ENCODE measurements around the gene FBH1. TPM values are rescaled to one million over a fixed set of nuclear protein-coding genes. Genes with fewer than 3 reads are reported as not detected.
"Not testable (repeated sequence)": the region's sequence is repeated elsewhere in the genome, so short reads cannot be mapped to it uniquely, and the experiment has no call there.

FBH1 gene
- total RNA-seq, 1 donor from 2014 or later = 39.8 TPM

DNA sequence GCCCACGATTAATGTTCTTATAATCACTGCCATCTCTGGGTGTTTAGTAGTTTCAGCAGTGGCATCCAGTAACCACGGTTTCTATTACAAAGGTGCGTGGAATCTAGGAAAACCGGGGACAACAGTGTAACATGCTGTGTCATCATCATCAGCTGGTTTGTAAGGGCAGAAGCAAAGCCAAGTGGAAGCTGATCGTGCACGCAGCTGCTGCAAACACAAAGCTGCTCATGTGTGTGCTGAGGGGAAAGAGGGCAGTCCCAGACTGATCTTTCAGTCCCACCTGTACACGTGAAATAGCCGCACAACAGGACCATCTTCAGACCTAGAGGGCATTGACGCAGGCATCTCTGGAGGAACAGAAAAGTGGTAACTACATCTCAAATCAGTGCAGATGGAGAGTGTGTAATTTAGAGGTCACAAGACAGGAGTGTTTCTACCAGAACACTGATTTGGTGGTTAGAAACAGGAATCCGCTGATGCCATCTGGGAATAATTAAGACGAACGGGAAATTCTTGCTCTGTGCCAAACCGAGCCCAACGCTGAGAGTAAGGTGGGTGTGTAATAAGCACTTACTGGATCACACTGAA lies 13.8 kb upstream of the FBH1 start:
- no peak for DNase-seq

DNA sequence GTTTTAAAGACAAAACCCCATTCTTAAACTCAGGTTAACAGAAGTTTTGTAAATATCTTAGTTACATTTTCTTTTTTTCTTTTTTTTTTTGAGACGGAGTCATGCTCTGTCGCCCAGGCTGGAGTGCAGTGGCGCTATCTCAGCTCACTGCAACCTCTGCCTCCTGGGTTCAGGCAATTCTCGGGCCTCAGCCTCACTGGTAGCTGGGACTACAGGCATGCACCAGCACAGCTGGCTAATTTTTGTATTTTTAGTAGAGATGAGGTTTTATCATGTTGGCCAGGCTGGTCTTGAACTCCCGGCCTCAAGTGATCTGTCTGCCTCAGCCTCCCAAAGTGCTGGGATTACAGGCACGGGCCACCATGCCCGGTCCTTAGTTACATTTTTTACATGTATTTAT lies 13.0 kb upstream of the FBH1 start:
- not testable (repeated sequence) for DNase-seq

DNA sequence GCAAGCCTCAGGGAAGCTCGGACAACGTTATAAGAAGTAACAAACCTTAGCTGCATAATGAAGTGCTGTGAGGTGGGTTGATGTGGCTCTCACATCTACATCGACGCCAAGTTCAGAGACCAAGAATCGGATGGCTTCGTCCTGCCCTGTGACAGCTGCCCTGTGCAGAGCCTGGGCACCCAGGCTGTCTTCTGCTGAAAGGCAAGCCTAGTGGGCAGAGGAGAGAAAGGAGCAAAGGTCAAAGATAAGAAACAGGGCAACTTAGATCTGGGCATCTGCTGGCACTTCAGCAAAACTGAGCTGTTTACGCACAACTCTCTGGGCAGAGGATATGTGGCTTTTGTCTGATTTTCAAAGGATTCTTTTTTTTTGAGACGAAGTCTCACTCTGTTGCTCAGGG lies 7.1 kb upstream of the FBH1 start:
- no peak for DNase-seq

DNA sequence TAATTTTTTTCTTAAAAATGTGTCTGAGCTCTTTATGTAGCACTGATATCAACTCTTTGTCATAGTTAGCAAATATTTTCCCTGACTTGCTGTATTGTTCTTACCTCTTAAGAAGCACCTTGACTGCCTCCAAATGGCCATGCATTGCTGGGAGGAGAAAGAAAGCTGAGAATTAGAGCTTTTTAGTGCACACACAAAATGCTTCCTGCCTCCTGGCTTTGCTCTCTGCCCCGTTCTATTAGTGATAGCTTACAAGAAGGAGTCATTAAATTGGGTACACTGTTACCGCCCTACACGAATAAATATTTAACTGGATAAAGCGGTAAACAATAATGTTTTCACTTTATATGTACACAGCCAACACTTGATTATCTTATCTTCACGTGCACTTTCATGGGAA lies 4.4 kb upstream of the FBH1 start:
- no peak for DNase-seq

DNA sequence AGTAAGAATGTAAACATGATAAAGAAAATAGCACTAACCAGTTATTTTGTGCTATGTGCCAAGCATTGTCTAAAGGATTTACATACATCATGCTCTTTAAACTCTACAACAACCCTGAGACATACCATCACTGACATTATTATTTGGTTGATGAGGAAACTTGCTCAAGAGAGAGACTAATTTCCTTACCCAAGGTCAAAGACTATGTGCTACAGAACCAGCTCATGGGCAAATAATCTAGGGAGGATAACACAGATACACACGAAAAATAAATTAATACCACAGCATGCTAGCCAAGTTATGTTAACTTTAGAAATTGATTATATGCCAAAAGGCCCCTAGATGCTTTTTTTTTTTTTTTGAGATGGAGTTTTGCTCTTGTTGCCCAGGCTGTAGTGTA lies 3.0 kb upstream of the FBH1 start:
- DNase-seq = no peak

DNA sequence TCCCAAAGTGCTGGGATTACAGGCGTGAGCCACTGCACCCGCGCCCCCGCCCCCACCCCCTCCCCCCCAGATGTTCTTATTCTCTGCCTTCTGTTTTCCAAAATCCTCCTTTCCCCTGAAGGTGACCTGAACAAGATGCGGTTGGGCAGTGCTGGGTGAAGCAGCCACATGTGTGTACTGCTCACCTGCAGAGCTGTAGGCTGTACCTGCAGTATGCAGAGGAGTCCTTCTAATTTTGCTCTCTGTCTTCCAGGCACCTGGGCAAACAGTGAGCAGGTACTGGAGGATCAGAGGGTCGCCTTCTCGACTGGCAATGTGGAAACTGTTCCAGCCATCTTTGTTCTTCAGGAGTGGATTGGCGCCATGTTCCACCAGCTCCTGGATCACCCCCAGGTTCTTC lies 2.4 kb upstream of the FBH1 start:
- no peak for DNase-seq

DNA sequence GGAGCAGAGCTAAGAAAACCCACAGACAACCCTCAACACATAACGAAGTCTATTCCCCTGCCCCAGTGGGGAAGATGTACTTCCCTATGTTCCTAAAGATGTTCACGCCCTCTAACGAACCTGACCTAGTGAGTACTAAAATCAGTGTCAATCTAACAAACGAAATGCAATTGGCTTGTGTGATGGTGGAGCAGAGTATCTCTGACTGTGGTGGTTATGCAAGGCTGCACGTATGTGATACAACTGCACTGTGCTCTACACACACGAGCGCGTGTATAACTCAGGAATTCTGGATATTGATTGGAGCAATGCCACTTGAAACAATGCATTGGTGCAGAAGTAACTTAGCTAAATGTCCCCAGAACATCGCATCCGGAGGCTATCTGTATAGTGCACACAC lies 1.7 kb upstream of the FBH1 start:
- DNase-seq = no peak

DNA sequence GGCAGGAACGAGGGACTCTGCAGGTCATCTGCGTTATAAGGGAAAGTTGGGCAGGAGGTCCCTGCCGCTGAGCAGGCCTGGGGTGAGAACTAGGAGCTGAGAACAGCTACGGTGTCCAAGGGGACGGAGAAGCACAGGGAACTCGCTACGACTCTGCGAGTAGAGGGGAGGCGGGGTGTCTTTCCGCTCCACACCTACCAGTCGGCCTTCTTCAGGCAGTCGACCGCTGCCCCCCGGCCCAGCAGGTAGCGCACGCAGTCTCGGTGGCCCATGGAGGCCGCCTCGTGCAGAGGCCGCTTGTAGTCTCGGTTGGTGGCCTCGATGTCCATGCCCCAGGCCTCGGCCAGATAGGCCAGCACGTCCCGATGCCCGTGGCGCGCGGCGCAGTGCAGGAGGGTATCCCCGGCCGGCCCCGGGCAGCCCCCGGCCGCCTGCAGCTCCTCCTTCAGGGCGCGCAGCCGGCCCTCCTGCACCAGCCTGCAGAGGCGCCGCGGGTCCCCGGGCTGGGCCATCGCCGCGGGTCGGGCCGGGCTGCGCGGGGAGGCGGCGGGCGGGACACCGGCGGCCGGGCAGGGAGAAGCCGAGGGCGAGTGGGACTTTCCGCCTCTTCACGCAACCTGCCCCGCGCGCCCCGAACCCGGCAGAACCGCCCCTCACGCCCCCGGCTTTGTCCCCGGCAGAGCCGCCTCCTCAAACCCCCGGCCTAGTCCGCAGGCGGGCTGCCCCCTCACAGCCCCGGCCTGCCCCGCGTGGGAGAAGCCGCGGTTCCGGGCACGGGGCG lies 1.0 kb upstream of the FBH1 start:
- peak; percentile 12 for DNase-seq

DNA sequence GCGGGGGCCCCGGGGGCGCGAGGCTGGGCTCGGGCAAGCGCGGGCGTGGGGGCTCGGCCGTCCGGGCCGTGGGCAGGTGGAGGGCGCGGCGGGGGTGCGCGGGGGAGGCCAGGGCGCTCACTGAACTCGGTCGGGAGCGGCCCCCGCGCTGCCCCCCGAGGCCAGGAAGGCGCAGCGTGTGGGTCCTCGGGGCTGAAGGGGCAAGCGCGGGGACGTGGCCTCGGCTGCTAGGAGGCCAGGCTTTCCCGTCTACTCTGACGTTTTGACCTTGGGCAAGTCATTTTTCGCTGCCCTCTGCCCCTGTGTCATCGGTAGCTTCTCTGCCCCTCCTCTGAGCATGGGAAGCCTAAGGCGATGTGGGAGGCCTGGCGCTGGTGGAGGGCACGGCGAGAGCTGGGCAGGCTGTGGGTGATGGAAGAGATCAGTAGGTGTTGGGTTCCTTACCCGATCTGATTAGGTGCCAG lies 441 bp downstream of the FBH1 start:
- DNase-seq = no peak

DNA sequence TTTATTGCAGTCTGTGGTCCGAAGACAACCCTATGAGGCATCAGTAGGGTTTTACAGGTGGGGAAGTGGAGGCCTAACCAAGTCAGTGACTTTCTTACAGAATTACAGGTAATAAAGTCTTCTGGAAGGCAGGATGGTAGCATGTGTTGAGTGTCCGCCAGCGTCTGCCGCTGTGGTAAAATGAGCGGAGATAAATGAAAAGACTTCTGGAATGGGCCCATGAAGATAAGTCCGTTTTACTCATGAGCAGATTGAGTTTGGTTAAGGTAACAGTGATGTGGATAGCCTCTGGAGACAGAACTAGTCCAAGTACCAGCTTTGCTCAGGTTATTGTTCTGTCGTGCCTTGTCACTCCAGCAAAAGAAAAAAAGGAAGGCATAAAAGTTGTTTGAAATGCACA lies 966 bp downstream of the FBH1 start:
- no peak for DNase-seq

DNA sequence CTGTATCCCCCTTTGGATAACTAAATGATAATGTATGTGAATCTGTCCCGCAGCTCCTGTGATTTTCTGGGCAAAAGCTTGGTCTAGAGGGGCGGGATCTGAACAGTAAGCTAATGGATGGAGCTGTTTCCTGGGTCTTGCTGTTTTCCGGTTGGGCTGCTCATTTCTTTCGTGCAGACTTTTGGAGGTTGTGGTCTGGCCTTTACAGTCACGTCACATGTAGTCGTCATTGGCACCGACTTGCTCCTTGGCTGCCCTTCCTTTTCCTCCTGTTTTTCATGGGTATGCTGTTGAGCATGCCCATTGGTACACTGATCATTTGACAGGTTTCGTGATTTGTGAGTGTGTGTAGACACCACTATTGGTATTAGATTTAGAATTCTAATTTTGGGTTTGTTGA lies 2.0 kb downstream of the FBH1 start:
- no peak for DNase-seq

DNA sequence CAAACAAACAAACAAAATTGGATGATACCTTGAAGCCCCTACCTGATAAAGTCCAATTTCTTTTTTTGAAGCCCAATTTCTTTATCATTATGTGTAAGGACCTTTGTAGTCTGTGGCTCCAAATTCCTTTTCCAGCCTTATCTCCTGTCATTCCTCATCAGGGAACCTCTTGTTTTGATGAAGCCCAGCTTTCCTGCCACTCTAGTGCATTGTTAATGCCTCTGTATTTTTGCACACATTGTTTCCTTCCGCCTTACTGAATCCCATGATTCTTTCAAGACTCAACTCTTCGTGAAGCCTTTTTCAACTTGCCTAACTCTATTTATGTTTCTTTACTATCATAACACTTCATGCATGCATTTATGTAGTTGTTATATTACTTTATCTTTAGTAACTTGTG lies 3.3 kb downstream of the FBH1 start:
- DNase-seq = no peak

DNA sequence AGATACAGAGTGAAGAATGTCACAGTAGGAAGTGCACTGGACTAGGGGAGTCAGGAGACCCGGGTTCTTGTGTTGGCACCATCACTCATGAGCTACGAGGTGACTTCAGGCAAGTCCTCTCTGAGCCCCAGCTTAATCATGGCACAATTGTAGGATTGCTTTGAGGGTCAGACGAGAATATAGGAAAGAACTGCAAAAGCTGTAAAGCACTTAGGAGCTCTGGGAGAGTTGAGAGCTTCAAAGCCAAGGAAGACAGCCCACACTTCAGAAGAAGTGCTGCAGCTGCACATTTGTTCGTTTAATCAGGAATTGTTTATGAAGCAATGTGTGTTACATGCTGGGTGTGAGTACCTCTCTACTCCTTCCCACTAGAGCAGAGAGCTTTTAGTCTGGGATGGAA lies 4.4 kb downstream of the FBH1 start:
- no peak for DNase-seq

DNA sequence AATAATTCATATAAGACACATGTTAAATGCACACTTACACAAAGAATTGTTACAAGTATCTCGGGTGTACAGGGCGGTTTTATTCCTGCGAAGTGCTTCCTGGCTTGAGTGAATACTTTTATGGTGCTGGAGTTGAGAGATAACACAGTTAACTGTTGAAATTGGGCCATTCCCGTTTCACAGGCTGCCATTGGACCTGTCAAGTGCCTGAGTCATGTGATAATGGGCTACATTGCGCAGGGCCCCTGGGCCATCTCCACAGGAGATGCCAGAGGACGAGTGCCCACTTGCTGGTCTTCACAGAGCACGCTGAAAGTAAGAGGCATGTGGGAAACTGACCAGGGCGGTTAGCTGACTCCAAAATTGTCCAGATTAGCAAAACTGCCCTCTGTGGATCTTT lies 4.8 kb downstream of the FBH1 start:
- no peak for DNase-seq

DNA sequence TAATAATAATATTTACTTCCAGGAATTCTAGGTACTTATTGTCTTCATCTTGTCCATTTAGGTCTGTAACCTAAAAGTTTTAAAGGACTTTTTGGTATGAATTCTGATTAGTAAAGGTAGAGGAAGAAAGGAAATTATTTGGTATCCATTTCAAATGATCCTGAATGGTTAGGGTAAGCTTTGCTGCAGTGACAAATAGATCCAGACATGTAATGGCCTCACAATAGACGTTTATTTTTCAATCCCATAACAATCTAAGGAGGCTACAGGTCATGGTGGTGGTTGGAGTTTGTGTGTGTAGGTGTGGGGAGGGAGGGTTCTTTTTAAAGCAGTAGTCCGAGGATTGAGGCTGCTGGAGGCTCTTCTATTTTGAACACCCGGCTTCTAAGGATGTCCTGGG lies 5.3 kb downstream of the FBH1 start:
- DNase-seq = no peak

DNA sequence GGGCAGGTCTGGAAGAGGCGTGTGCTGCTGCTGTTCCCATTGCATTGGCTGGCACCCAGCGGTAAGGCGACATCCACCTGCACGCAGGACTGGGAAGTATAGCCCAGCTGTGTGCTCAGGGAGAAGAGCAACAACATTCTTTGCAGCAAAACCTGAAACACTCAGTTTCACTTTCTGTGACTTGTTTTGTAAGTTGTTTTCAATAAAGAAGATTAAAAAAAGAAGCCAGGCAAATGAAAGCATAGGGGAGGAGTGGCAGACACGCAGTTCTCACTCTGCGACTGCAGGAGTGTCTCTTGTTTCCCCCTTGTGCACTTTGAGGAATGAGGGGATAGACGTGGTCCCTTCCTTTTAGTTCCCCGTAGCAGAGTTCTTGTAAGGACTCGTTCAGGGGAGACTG lies 5.8 kb downstream of the FBH1 start:
- DNase-seq = no peak

DNA sequence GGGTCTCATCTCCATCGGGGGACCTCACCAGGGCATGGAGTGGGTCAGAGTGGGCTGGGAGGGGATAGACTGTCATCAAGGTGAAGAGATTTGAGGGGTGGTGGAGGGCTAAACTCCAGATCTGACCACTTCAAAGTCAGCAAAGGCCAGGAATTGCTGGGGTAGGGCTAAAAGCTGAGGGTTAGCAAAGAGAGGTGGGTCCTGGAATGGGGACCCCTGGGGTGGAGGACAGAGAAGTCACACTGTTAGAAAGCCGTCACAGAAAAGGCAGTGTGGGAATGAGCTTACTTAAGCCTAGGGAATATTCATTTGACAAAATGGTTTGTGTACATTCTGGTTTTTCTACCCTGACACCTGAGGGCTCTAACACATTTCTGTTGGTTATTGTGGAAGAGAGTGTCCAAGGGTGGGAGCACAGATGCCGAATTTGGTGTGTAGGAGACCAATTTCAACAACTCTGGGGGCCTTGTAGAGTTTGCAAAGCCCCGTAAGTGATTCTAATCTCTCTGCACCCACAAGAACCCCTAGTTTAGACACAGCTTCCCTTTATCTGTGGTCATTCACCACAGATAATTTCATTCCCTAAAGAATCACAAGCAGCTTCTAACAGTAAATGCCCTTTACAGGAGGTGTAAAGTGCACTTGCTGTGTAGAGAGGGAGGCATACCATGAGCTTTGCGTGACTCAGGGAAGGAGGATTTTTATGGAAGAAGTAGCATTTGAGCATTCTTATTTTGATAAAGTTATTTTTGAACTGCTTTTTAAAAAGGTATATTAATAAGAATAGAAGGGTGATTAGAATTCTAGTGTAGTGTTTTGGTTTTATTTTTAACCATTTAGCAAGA lies 6.4 kb downstream of the FBH1 start:
- no peak for DNase-seq

DNA sequence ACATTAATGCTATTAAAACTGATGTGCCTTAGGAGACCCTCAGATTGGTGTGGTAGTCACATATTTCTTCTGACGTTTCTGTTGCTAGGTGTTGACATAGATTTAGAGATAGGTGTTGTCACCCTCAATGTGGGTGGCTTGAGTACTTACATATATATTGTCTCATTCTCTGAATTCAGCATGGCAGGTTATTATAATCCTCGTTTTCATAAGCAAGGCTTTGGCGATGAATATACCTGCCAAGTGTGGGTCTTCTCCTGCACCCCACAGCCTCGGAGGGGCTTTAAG lies 7.0 kb downstream of the FBH1 start:
- DNase-seq = no peak

DNA sequence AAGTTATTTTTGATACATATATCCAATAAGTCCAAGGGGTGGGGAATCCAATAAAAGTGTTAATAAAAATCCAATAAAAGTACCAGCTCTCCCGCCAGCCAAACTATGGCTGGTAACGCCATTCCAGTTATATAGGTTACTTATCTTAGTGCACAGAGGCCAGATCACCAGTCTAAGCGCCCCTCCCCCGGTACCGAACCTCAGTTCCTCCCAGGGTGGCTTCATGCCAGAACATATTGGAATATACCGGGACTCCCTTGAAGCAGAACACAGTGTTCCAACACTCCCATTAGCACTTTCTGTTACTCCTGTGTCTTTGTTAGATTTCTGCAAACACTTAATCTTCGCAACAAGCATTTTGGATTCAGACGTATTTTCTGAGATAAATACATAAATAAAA lies 7.5 kb downstream of the FBH1 start:
- DNase-seq = no peak

DNA sequence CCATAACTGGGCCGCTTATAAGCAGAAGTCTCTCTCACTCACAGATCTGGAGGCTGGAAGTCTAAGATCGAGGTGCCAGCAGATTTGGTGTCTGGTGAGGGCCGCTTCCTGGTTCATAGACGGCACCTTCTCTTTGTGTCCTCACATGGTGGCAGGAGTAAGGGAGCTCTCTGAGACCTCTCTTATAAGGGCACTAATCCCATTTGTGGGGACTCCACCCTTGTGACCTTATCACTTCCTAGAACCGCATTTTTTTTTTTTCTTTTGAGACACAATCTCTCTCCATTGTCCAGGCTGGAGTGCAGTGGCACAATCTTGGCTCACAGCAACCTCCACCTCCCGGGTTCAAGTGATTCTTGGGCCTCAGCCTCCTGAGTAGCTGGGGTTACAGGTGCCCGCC lies 8.1 kb downstream of the FBH1 start:
- no peak for DNase-seq

DNA sequence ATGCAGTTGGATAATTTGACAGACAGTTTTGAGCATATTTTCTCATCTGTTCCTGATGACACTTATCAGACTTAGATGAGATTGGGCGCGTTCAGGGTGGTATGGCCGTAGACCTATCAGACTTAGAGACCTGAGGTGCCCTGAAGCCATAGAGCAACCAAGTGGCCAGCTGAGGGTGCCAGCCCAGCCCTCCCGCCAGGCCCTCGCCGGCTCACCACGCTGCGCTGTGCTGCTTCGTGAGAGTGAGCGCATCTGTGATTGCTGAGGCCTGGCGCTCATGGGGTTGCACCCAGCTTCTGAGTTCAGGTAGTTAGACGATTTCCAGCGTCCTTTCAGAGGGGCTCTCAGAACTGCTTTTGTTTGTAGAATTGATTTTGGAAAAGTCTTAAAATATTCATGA lies 10.2 kb downstream of the FBH1 start:
- DNase-seq = no peak

DNA sequence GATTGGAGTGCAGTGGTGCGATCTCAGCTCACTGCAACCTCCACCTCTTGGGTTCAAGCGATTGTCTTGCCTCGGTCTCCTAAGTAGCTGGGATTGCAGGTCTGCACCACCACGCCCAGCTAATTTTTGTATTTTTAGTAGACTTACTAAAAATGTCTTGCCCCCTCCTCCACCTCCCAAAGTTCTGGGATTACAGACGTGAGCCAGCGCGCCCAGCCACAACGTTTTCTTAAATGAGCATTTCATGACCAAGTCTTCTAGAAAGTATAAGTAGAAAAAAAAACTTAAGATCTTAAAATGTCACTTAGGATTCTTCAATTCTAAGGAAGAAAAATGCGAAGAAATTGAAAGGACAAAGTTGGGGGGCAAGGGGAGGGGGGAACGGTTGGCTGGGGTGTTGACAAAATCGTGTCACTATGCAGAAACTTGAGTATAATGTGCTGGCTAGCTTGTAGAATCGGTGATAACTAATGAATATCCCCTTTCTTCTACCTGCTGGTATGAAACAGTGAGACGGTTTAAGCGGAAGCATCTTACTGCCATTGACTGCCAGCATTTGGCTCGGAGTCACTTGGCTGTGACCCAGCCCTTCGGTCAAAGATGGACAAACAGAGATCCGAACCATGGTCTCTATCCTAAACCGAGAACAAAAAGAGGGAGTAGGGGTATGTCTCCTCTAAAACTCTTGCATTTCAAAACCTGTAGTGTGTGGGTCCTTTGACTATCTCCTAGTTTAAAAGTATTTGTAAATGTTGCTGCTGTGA lies 12.7 kb downstream of the FBH1 start:
- DNase-seq = no peak

DNA sequence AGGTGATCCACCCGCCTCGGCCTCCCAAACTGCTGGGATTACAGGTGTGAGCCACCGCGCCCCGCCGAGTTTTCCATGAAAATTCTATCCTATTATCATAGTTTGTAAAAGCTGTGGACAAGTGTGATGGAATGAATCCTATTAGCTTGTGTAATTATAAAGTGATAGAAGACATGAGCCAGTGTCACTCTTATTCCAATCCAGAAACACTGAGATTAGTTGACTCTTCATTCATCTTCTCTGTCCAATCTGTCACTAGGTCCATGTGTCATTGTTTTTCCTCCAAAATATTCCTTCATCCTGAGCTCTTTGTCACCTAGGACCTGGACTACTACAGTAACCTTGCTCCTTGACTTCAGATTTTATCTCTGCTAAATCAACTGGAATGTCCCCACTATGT lies 13.5 kb downstream of the FBH1 start:
- DNase-seq = no peak
